HuH-7 (cell line): Measurements from ENCODE around the gene VILL.
"Not testable (repeated sequence)": the region's sequence is repeated elsewhere in the genome, so short reads cannot be mapped to it uniquely, and the experiment has no call there.

Experiments
- DNase-seq: peaks from one replicate; pipeline ENCODE4 v3.0.0; 2011; ENCODE audit warnings: low spot score

VILL gene

DNA sequence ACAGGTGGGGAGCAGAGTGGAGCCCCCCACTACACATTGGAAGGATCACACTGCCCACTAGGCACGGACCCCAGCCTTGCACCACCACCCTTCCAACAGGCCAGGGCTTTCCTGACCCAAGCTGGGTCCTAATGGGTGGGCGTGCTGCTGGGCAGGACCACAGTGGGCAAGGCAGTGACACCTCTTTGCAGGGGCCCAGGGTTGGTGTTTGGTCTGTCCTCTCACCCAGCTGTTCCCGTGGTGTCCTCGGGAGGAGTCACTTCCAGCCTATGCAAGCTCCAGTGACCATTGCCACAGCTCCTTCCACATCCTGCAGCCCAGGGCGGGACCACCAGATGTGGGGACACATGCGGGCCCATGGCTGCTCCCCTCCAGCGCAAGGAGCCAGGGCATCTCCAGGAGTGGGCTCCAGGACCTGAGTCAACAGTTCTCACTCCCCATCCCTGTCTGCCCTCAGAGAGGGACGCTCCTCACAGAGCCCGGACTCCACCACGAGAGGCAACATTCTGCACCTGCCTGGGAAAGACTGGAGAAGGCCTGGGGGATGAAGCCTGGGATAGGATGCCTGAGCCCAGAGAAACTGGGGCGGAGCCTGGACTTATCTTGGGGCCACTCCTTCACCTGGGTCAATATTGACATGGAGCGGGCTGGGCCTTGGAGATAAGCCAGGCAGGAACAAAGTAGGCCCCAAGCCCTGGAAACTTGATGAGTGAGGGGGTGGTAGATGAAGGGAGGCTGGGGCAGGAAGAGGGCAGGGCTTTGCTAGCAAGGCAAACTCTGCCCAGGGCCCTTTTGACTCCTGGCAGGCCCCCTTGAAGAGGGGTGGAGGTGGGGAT is 3.9 kb upstream of the VILL start:
- peak; percentile 83 for DNase-seq

DNA sequence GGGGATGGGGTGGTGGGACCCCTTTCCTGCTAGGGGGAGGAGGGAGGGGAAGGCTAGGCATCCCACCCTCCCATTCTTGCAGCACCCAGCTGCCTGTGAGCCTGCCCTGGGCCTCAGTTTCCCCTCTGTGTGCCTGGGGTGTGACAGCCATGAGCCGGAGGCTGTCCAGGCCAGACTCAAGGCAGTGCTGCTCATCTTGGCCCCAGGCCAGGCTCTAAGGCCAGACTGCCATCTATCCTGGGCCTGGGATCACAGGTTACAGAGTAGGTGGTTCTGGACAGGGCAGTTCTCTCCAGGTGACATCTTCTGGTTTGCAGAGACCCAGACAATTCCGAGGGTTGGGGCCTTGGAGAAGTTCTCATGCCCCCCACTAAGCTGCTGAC is 3.3 kb upstream of the VILL start:
- DNase-seq: no peak

DNA sequence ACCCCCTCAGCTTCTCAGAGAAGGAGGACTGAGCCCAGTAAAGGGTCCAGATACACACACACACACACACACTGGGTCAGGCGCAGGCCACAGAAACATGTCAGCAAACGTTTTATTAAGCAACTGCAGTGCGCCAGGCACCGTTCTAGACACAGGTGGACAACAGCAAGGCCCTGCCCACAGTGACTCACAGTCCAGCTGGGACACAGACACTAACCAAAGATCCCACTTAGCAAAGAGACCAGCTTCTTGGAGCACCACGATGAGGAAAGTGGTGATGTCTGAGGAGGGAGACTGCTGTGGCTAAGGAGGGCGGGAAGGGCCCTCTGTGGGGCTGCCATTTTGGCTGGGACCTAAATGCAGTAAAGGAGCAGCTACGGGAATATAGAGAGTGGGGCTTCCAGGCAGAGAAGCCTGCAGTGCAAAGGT is 2.8 kb upstream of the VILL start:
- DNase-seq: no peak

DNA sequence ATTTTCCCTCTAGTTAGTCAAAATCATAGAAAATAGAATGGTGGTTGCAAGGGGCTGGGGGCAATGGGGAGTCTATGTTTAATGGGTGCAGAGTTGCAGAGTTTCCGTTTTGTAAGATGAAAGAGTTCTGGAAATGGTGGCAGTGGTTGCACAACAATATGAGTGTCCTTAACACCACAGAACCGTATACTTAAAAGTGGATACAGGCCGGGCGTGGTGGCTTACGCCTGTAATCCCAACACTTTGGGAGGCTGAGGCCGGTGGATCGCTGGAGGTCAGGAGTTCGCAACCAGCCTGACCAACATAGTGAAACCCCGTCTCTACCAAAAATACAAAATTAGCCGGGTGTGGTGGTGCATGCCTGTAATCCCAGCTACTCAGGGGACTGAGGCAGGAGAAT is 2.2 kb upstream of the VILL start:
- not testable (repeated sequence) for DNase-seq

DNA sequence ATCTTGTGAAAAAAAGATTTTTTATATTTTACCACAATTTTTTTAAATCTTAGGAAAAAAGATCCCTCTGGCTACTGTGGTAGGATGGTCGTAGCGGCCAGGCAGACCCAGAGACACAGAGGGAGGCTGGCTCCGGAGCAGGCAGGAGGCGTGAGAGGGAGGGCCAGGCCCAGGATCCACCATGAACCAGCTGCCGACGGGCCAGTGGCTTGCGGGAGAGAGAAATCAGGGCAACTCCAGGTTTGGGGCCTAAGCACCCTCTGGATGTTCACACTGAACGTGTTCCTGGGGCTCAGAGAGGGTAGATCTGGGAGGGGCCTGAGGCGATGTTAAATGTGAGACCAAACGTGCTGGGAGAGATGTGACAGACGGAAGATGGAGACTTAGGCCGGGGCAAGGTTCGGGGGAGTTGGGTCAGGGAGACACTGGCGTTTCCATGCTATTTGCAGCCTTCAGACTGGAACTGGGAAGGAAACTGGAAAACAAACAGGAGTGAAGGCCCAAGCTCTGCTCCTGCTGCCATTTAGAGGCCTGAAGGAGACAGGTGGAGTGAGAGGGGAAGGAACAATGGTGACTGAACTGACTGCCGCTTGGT is 1.6 kb upstream of the VILL start:
- DNase-seq: no peak

DNA sequence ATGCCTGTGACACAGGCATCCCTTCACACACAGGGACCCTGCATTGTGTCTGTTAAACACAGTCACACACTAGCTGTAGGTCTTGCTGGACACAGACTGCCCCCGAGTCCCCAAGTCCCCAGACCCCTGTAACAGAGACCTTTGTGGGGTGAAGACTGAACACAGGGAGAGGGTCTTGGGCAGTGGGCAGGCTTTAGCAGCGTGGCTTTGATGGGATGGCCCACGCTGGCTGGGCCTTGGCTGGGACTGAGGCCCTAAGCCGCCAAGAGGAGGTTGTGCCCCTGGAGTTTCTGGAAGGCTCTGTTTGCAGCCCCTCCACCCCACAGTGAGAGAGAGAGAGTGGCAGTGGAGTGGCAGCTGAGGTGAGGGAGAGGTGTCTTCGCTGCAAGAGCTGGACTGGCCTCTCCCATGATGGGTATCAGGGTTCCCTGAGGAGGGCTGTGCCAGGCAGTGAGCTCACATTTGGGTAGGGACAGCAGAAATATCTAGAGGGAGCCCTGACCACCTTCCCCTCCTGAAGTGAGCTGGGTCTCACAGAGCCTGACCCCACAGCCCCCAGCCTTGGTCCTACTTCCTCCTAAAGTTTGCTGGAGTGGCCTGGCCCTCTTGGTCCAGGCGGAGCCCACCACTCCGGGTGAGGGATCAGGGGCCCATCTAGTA is 635 bp upstream of the VILL start:
- no peak for DNase-seq

DNA sequence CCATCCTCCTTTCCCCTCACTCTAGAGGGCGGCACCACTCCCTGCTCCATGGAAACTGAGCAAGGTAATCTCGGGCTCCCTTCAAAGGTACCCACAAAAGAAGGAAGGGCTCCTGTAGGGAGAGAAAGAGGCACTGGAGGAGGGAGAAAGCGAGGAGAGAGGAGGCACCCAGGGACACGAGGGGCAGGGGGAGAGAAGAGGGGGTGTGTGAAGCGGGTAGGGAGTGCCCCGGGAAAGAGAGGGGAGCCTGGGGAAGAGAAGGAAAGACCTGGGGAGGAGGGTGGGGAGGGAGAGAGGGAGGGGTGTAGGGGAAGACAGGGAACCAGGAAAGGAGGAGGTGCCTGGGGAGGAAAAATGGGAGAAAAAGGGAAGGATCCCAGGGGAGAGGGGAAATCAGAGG is 523 bp downstream of the VILL start:
- no peak for DNase-seq

DNA sequence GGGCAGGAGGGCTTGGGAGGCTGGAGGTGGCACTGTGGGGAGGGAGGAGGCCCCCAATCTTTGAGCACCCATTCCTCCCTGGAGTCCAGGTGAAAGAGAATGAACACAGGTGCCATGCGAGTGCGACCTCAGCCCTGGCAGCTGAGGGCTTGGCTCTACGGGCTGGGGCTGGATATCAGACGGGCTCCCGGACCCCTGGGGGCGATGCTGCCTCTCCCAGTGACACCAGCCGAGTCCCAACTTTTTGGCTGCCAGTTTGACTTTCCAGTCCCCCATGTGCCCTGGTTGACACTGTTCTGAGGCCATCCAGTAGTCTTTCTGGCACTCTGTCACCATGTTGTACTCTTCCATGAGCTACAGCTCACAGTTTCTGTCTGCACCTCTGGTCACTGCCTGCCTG is 1.2 kb downstream of the VILL start:
- no peak for DNase-seq

DNA sequence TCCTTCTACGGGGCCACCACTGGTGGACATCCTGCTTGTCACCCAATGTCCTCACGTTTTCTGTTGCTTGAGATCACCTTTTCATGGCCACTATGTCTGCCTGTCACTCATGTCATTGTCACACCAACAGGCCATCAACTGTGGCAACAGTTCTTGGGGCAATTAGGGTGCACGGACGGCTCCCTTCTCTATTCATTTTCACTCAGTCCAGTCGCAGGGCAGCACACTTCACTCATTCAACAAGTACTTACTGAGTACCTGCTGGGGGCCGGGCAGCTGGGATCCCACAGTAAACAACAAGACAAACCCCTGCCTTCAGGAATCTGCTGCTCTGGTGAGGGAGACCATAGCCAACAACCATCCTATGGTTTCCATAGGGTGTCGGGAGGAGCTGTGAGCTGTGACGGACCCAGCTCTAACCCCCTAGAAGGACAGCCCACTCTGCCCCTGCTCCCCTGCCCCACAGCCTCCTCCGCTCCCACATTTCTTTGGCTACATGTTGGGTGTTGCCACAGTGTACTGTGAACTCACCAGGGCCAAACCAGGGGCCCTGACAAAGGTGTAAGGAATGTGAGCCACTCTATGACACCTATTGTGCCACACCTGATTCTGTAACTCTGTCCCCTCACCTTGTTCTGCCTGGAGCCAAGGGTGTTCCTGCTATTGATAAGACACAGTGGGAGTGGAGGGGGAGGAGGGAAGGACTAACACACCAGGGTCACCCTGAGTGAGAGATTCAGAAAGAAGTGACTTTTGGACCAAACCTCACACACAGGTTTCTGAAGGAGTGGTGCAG is 1.9 kb downstream of the VILL start:
- DNase-seq: no peak

DNA sequence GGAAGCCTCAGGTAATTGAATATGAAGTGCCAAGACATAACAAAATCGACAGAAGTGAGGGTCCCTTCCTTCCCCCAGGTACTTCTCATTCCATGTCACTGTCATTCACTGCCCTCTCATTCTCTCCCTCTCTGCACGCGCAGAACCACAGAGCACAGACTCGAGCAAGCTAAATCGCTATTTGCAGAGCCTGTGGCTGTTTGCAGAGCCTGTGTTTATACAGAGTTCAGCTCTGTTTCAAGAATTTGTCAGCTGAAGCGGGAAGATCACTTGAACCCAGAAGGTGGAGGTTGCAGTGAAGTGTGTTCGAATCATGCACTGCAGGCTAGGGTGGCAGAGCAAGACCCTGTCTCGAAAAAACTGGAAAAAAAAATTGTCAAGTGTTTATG is 2.5 kb downstream of the VILL start:
- no peak for DNase-seq

DNA sequence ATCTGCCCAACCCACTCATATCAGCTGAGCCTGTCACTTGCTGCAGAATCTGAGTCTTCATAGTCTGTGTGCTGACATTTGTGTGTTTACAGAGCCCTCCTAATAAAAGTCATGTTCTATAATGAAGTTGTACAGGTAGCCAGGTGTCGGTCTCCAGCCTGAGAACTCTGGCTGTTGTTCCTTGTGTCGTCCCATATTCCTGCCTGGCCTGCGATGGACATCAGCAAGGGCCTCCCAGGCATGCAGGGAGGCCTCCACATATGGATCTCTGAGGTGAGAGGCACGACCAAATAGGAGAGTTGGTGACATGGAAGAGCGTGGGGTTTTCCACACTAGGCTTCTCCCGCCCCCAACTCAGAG is 2.9 kb downstream of the VILL start:
- no peak for DNase-seq

DNA sequence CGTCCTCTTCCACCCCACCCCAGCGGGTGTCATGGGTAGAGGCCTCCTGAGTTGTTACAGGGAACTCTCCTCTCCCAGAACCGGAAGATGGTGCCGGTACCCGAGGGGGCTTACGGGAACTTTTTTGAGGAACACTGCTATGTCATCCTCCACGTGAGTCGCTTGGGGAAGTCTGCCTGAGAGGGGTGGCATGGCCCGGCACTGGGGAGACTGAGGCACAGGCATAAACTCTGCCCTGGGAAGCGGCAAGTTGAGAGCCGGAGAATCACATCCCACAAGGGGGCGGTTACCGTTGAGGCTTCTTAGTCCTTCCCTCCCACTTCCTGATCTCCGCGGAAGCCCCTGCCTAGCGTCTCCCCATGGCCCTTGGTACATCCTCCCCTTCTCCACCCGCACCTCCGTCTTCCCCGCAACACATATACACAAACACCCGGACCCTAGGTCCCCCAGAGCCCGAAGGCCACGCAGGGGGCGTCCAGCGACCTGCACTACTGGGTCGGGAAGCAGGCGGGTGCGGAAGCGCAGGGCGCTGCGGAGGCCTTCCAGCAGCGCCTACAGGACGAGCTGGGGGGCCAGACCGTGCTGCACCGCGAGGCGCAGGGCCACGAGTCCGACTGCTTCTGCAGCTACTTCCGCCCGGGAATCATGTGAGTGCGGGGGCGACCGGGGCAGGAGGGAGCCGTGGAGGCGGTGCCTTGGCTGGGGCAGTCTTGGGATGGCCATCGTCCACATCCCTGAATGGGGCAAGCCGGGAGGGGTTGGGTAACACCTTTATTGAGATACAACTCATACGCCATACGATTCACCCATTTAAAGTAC is 3.4 kb downstream of the VILL start:
- DNase-seq: peak; percentile 67

DNA sequence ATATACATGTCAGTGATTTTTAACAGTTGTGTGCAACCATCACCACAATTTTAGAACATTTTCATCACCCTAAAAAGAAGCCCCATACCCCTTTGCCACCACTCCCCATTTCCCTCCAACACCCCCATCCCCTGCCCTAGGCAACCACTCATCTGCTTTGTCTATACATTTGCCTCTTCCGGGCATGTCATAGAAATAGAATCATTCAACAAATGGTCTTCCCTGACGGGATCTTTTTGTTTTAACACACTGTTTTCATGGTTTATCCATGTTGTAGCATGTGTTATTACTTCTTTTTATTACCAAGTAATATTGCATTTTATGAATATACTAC is 4.0 kb downstream of the VILL start:
- DNase-seq: no peak

DNA sequence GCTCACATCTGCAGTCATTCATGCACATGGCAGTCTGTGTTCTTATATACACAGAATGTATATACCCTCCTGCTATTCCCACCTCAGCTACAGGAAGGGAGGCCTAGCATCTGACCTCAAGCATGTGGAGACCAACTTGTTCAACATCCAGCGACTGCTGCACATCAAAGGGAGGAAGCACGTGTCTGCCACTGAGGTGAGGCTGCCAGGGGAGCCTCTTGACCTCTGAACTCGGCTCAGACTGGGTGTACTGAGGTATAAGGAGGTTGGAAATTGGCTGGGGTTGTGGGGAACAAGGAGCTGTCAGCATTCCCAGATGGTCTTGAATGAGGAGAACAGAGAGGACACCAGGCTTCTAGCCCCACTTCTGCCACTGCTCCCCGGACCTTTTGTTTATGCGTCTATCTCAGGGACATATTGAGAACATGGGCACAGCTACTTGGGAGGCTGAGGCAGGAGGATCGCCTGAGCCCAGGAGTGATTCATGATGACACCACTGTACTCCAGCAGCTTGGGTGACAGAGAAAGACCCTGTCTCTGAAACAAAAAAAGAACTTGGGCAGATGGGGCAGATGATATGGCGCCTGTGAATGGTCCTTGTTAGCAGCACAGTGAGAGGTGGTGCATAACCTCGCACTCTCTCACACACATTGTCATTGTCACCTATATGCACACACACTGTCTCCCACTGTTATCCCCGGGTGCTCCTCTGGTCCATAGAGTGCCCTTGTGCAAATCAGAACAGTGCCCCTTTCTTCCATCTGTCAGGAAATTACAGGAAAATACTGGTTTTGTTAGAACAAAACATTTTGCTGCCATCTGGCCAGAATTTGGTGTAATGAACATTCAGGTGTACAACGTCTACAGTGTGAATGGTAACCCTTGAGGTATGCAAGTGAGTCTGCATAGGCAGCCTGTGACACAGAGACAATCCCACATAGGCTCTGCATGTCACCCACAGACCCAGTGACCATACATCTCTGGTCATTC is 5.4 kb downstream of the VILL start:
- DNase-seq: no peak

DNA sequence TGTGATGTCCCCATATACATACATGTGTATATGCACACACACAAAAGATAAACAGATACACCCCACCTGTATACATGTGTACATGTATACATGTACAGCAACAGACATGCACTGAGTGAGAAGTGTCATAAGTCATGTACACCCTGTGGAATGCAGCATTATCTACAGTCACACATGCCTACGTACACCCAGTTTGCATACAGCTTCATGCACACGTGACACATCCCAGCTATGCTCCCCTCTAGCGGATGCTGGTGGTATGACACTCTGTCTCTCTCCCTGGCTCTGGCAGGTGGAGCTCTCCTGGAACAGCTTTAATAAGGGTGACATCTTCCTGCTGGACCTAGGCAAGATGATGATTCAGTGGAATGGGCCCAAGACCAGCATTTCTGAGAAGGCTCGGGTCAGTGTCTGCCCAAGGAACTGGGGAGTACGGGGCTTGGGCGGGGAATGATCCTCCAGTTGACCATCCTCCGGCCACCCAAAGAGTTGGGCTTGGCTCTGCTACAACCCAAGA is 6.3 kb downstream of the VILL start:
- peak; percentile 96 for DNase-seq

DNA sequence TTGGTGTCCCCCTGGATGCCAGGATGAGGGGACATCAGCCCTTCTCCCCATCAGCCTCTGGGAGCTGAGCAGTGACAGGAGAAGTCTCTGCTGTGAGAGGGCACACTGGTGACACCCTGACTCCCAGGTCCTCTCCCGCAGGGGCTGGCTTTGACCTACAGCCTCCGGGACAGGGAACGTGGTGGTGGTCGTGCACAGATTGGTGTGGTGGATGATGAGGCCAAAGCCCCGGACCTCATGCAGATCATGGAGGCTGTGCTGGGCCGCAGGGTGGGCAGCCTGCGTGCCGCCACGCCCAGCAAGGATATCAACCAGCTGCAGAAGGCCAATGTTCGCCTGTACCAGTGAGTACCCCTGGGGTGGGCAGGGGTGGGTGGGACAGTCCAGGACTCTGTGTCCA is 6.8 kb downstream of the VILL start:
- DNase-seq: no peak

DNA sequence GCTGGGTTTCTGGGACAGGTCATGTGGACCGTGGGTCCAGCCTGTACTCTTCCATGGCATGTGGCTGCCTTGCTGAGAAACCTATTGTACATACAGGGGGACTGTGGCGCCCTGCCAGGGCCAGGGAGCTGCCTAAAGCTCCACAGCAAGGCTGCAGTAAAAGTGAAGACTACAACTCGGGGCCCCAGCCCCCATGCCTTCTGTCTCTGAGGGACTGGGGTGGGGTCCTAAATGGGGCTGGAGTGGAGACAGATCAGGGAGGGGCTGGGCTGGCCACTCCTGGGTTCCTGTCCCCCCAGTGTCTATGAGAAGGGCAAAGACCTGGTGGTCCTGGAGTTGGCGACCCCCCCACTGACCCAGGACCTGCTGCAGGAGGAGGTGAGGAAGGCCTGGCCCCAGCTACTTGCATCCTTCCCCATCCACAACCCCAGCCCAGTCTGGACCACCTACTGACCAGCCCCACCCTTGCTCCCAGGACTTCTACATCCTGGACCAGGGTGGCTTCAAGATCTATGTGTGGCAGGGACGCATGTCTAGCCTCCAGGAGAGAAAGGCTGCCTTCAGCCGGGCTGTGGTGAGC is 7.3 kb downstream of the VILL start:
- DNase-seq: no peak

DNA sequence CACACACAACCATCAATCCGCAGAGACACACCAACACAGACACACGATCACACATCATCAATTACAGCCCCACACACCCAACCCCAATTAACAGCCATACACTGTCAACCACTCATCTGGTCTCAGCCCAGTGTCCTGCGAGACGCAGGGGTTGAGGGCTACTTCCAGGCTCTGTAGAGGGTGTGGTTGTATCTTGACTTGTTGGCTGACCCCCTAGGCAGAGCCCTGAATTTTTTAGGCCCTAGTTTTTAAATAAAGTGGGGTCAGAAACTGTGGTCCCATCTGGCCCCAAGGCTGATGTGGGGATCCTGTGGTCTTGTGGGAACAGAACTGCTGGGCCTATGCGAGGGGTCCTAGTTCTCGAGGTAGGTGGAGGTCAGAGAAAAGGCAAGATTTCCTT is 9.2 kb downstream of the VILL start:
- no peak for DNase-seq

DNA sequence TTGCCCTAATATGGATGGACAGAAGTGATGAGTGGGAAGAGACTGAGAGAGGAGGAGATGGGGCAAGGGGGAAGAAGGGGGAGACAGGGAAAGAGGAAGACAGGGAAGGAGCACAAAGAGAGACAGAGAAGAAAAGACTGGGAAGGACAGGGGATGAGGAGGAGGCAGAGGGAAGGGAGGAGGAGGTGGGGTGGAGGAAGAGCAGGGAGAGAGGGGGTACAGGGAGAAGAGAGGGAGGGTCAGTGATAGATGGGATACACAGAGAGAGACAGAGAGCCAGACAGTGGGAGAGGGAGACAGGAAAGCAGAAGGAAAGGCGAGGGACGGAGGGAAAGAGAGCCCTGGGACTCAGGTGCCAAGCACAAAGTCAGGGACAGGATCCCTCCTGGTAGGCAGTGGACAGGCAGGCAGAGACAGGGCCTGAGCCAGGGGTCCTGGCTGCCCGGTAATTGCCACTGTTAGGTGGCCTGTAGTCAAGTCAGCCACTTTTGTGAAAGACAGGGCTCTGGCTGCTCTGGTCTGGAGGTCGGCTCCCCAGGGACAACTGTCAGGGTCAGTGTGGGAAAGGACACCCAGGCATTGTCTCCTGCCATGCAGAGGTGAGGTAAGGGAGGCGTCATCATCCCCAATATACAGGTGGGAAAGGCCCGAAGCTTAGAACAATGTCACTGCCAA is 9.8 kb downstream of the VILL start:
- DNase-seq: no peak
